SK-N-SH (cell line): ENCODE measurements around the gene EML5. TPM values are rescaled to one million over a fixed set of nuclear protein-coding genes. Genes with fewer than 3 reads are reported as not detected.

ENCODE experiments used
- CTCF ChIA-PET: fragments of 300-600, 350-600 bp; formaldehyde crosslinking; extraction: SDS; loops from one replicate; lab custom pipeline; 2021; lab: Yijun Ruan, JAX
- POLR2A ChIA-PET: fragments of 350-600 bp; sonication (Branson Sonifier 250); formaldehyde crosslinking; extraction: SDS; loops from one replicate; lab custom pipeline; 2020; ENCODE audit warnings: antibody characterized with exemption, inconsistent platforms; lab: Yijun Ruan, JAX
- DNase-seq: peaks from one replicate; pipeline ENCODE4 v3.0.0; 2012
- H2AFZ ChIP-seq: fragments of 200-600 bp; sonication (generic); 2 replicates; pipeline ENCODE4 v1.8.1; 2016; ENCODE audit warnings: antibody characterized with exemption, mild to moderate bottlenecking, low read depth
- H3F3A ChIP-seq: fragments of 200-600 bp; sonication (generic); replicated peaks from 2 replicates; pipeline ENCODE3; 2016; ENCODE audit warnings: antibody characterized with exemption, mild to moderate bottlenecking; ENCODE audit not compliant: insufficient read depth
- H3K27ac ChIP-seq, 2 experiments: fragments of 200-500 bp in 1 of 2; fragments of 200-600 bp in 1 of 2; sonication (Bioruptor generic) in 1 of 2; sonication (generic), shearing (Covaris generic) in 1 of 2; 2 replicates each; pipeline versions ENCODE4 v1.5.1 to v1.6.1; 2014 to 2016; ENCODE audit warnings: low read depth in 2 of 2, inconsistent platforms in 1 of 2, low read length in 1 of 2, mild to moderate bottlenecking in 1 of 2, mixed read lengths in 1 of 2
- H3K27me3 ChIP-seq: fragments of 200-600 bp; sonication (generic), shearing (Covaris generic); 2 replicates; pipeline ENCODE4 v1.6.1; 2016; ENCODE audit warnings: mixed run types; ENCODE audit not compliant: insufficient read depth
- H3K36me3 ChIP-seq, 2 experiments: fragments of 200-500 bp in 1 of 2; fragments of 200-600 bp in 1 of 2; sonication (Bioruptor generic) in 1 of 2; sonication (generic) in 1 of 2; replicated peaks in 1 of 2; 2 replicates each; pipeline versions ENCODE3 to v1.5.1; 2014 to 2016; ENCODE audit warnings: low read length in 1 of 2, mild to moderate bottlenecking in 1 of 2; ENCODE audit not compliant: insufficient read depth in 2 of 2, control insufficient read depth in 1 of 2
- H3K4me1 ChIP-seq, 2 experiments: fragments of 200-500 bp in 1 of 2; fragments of 200-600 bp in 1 of 2; sonication (Bioruptor generic) in 1 of 2; sonication (generic), shearing (Covaris generic) in 1 of 2; 2 replicates each; pipeline versions ENCODE4 v1.5.1 to v1.6.1; 2014 to 2016; ENCODE audit warnings: low read depth in 1 of 2, low read length in 1 of 2, mixed run types in 1 of 2; ENCODE audit not compliant: insufficient read depth in 2 of 2, control insufficient read depth in 1 of 2
- H3K4me2 ChIP-seq: fragments of 200-600 bp; sonication (generic), shearing (Covaris generic); 2 replicates; pipeline ENCODE4 v1.6.1; 2017; ENCODE audit warnings: mixed run types
- H3K4me3 ChIP-seq, 2 experiments: fragments of 200-500 bp in 1 of 2; fragments of 200-600 bp in 1 of 2; sonication (Bioruptor generic) in 1 of 2; sonication (generic), shearing (Covaris generic) in 1 of 2; 2 replicates each; pipeline versions ENCODE4 v1.5.1 to v1.8.1; 2014 to 2016; ENCODE audit warnings: low read depth in 2 of 2, inconsistent platforms in 1 of 2, low read length in 1 of 2, mild to moderate bottlenecking in 1 of 2, mixed read lengths in 1 of 2, moderate library complexity in 1 of 2
- H3K79me2 ChIP-seq: fragments of 200-600 bp; sonication (generic); 2 replicates; pipeline ENCODE4 v1.8.1; 2017; ENCODE audit warnings: mild to moderate bottlenecking; ENCODE audit not compliant: insufficient read depth
- H3K9ac ChIP-seq: fragments of 200-600 bp; sonication (generic); 2 replicates; pipeline ENCODE4 v1.6.1; 2017; ENCODE audit warnings: mixed run types
- H3K9me2 ChIP-seq: fragments of 200-600 bp; sonication (generic); 2 replicates; pipeline ENCODE4 v1.6.1; 2017; ENCODE audit warnings: mixed run types
- H3K9me3 ChIP-seq: fragments of 200-600 bp; sonication (generic); 2 replicates; pipeline ENCODE4 v1.6.1; 2017; ENCODE audit warnings: mixed run types, mild to moderate bottlenecking, moderate library complexity
- H4K20me1 ChIP-seq: fragments of 200-600 bp; sonication (generic); 2 replicates; pipeline ENCODE4 v1.6.1; 2017; ENCODE audit warnings: mild to moderate bottlenecking, mixed run types; ENCODE audit not compliant: insufficient read depth
- CHD2 ChIP-seq: fragments of 150-350 bp; IDR thresholded peaks from 2 replicates; pipeline ENCODE4 v1.6.1; 2018; ENCODE audit warnings: low read length; ENCODE audit not compliant: partially characterized antibody
- ELF1 ChIP-seq: IDR thresholded peaks from 2 replicates; pipeline ENCODE4 v1.4.0; 2012
- EZH2phosphoT487 ChIP-seq: fragments of 200-600 bp; sonication (generic); IDR thresholded peaks from 2 replicates; pipeline ENCODE4 v1.6.1; 2017; ENCODE audit warnings: low read depth, mixed run types, mild to moderate bottlenecking, antibody characterized with exemption, moderate library complexity, borderline replicate concordance
- FOXM1 ChIP-seq: IDR thresholded peaks from 2 replicates; pipeline ENCODE4 v1.4.0; 2012; ENCODE audit warnings: low read depth, mild to moderate bottlenecking
- GABPA ChIP-seq: IDR thresholded peaks from 2 replicates; pipeline ENCODE4 v1.4.0; 2012; ENCODE audit warnings: low read depth, mild to moderate bottlenecking
- GATA2 ChIP-seq: sonication (generic); formaldehyde crosslinking; IDR thresholded peaks from 2 replicates; pipeline ENCODE4 v1.5.0; 2020; ENCODE audit warnings: mild to moderate bottlenecking, missing genetic modification reagents
- IRF3 ChIP-seq: fragments of 150-350 bp; IDR thresholded peaks from 2 replicates; pipeline ENCODE4 v1.6.1; 2016; ENCODE audit warnings: mild to moderate bottlenecking, low read depth, low read length
- MEF2A ChIP-seq: IDR thresholded peaks from 2 replicates; pipeline ENCODE4 v1.4.0; 2012; ENCODE audit warnings: low read depth, borderline replicate concordance
- NFIC ChIP-seq: IDR thresholded peaks from 2 replicates; pipeline ENCODE4 v1.4.0; 2012; ENCODE audit warnings: borderline replicate concordance
- NRF1 ChIP-seq: IDR thresholded peaks from 2 replicates; pipeline ENCODE4 v1.6.1; 2012; ENCODE audit warnings: low read depth, mild to moderate bottlenecking, low read length
- POLR2AphosphoS5 ChIP-seq: IDR thresholded peaks from 2 replicates; pipeline ENCODE4 v1.6.1; 2012; ENCODE audit warnings: low read depth, low read length
- SIN3A ChIP-seq: IDR thresholded peaks from 2 replicates; pipeline ENCODE4 v1.6.1; 2012; ENCODE audit warnings: low read depth, mild to moderate bottlenecking, low read length, moderate library complexity, borderline replicate concordance
- TCF12 ChIP-seq: IDR thresholded peaks from 2 replicates; pipeline ENCODE4 v1.4.0; 2012
- TEAD4 ChIP-seq: IDR thresholded peaks from 2 replicates; pipeline ENCODE4 v1.4.0; 2012; ENCODE audit warnings: mild to moderate bottlenecking, borderline replicate concordance; ENCODE audit not compliant: insufficient read depth
- YY1 ChIP-seq: IDR thresholded peaks from 2 replicates; pipeline ENCODE4 v1.4.0; 2012; ENCODE audit warnings: low read depth, mild to moderate bottlenecking
- WGBS: methylation state at CpG from one replicate; pipeline ENCODE4 v1.1.6; 2017; ENCODE audit warnings: low lambda C conversion rate; 5-methylcytosine and 5-hydroxymethylcytosine counted together
- polyA plus RNA-seq, 3 experiments: library from polyadenylated mRNA; depleted of rRNA; stranded (reverse); fragments of >200 nt; gene quantifications; 2 replicates each; pipeline ENCODE4 v1.2.3, GENCODE V29; 2012
- TF ChIP-seq, protein P1 (sequence below): IDR thresholded peaks from 2 replicates; pipeline ENCODE4; 2012
- TF ChIP-seq, protein P2 (sequence below): IDR thresholded peaks from 2 replicates; pipeline ENCODE4 v1.4.0; 2012; ENCODE audit warnings: low read depth
- TF ChIP-seq, protein P3 (sequence below): IDR thresholded peaks from 2 replicates; pipeline ENCODE4 v1.4.0; 2012; ENCODE audit warnings: low read depth, borderline replicate concordance

EML5 gene
- polyA plus RNA-seq, 1 of the 3 experiments (the other 2 are of a cell fraction), result 0.23 TPM

DNA sequence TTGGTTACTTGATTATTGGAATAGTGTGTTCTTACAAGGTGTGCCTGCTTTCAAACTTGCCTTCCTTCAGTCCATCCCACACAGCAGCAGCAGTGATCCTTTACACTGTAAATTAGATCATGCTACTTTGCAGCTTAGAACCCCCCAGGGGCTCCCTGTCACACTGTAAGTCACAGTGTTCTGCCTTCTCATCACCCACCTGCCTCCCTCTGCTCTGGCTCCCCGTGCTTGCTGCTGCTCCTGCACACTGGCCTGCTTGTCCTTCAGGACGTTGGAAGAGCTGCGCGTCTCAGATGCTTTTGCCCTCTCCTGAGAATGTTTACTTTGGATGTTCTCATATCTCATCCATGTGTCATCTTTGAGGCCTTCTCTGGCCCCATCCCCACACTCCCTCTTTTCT lies 202.6 kb downstream of the EML5 start:
- WGBS, result 84% methylated on average over 4 of the region's 4 CpGs

More for the DNA sequence above, 202.6 kb downstream of the EML5 start:
- ChIA-PET CTCF (no interaction called here), POLR2A (no interaction called here)
- H3K9me2 ChIP-seq, result no peaks in the 10 kb centered on the region
- H3K4me3 ChIP-seq, result no peak overlapping the region
- H3K9ac ChIP-seq, result no peak overlapping the region
- H4K20me1 ChIP-seq, result no peaks in the 10 kb centered on the region
- no peaks in the 10 kb centered on the region for H3K9me3 ChIP-seq
- H3K36me3 ChIP-seq, result peaks cover 61 to 79% of the 10 kb centered on the region in 2 experiments
- H3K4me1 ChIP-seq, result no peaks in the 10 kb centered on the region
- no peaks in the 10 kb centered on the region for H3K27me3 ChIP-seq
- TF ChIP-seq NFIC (no peak), POLR2AphosphoS5 (no peak), GABPA (no peak), IRF3 (no peak), SIN3A (no peak), FOXM1 (no peak), GATA2 (CRISPR knock-in tag) (no peak), ELF1 (no peak), NRF1 (no peak), YY1 (no peak), TCF12 (no peak), CHD2 (no peak), EZH2phosphoT487 (no peak), TEAD4 (no peak), MEF2A (no peak)
- TF ChIP-seq, protein P1, sequence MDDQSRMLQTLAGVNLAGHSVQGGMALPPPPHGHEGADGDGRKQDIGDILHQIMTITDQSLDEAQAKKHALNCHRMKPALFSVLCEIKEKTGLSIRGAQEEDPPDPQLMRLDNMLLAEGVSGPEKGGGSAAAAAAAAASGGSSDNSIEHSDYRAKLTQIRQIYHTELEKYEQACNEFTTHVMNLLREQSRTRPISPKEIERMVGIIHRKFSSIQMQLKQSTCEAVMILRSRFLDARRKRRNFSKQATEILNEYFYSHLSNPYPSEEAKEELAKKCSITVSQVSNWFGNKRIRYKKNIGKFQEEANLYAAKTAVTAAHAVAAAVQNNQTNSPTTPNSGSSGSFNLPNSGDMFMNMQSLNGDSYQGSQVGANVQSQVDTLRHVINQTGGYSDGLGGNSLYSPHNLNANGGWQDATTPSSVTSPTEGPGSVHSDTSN, result no peak
- TF ChIP-seq, protein P2, sequence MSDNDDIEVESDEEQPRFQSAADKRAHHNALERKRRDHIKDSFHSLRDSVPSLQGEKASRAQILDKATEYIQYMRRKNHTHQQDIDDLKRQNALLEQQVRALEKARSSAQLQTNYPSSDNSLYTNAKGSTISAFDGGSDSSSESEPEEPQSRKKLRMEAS, result no peak
- TF ChIP-seq, protein P3, sequence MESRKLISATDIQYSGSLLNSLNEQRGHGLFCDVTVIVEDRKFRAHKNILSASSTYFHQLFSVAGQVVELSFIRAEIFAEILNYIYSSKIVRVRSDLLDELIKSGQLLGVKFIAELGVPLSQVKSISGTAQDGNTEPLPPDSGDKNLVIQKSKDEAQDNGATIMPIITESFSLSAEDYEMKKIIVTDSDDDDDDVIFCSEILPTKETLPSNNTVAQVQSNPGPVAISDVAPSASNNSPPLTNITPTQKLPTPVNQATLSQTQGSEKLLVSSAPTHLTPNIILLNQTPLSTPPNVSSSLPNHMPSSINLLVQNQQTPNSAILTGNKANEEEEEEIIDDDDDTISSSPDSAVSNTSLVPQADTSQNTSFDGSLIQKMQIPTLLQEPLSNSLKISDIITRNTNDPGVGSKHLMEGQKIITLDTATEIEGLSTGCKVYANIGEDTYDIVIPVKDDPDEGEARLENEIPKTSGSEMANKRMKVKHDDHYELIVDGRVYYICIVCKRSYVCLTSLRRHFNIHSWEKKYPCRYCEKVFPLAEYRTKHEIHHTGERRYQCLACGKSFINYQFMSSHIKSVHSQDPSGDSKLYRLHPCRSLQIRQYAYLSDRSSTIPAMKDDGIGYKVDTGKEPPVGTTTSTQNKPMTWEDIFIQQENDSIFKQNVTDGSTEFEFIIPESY, result no peak
- no peak overlapping the region for H3K4me2 ChIP-seq
- peaks cover 15% of the 10 kb centered on the region; the same call in 1 of the 2 replicates for H3K79me2 ChIP-seq
- H3K27ac ChIP-seq, result no peak overlapping the region
- no peak for DNase-seq
- no peaks in the 10 kb centered on the region for H3F3A ChIP-seq
- no peak overlapping the region for H2AFZ ChIP-seq
